Glomerular visceral epithelial cell (primary cell): ENCODE measurements around the gene DOCK1.

Experiments used
- DNase-seq: peaks from one replicate; pipeline ENCODE4 v3.0.0-alpha.2; 2016; ENCODE audit errors: extremely low spot score

DOCK1 gene

DNA sequence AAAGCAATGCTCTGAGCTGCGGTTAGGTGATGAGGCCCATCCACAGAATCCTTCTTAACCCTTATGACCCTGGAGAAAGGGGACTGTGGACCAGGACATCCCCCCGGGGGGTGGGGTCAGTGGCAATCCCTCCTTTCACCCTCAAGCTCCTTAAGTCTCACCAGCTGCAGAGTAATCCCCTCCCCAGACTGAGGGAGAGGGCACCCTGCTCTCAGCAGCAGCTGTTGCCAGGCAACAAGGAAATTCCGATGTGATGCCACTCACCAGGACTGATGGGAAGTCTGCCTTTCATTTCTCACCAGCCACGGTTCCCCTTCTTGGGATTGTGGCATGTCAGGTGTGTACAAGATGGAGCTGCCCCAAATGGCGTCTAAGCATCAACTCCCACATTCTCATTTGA, 129.6 kb downstream of the DOCK1 start:
- DNase-seq = no peak

DNA sequence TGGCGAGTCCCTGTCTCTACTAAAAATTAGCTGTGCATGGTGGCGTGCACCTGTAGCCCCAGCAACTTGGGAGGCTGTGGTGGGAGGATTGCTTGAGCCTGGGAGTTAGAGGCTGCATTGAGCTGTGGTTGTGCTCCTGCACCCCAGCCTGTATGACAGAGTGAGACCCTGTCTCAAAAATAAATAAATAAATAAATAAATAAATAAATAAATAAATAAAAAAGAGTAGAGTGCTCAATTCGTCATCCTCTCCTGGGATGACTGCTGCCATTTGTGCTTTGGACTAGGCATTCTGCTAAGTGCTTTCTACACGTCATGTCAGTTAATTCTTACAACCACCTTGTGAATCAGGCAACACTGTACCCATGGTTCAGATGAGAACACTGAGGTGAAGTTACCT, 130.6 kb downstream of the DOCK1 start:
- no peak for DNase-seq

DNA sequence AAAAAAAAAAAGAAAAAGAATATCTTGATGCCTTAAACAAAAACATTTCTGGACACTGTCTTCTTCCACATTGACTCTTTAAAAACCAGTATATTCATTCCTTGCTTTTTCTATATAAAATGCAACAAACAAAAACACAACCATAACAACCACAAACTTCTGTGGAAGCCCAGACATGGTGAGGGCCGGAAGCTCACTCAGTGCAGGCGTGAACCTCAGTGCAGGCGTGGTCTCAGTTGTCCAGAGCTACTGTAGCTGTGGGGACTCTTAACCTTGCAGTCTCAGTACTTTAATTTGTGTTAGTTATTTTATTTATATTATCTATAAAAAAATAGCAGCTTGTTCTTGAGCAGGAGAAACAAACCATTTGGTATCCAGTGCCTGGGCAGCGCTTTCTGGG, 131.8 kb downstream of the DOCK1 start:
- DNase-seq = no peak

DNA sequence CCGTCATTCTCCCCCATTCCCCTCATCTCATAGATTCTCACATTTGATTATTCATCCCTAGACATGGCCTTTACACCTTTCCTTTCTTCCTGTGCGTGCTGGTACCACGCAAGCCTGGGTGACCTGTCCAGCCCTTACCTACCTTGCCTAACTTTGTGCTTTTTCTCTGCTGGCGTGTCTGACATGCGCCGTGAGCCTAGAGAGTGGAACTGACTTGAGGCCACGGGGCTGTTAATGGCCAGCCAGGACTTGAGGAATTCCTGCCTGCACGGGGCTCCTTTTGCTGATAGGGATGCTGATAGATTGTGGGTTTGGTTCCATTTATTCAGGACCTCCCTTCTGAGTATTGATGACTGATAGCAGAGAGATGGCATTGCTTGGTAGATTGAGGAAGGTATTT, 134.2 kb downstream of the DOCK1 start:
- no peak for DNase-seq

DNA sequence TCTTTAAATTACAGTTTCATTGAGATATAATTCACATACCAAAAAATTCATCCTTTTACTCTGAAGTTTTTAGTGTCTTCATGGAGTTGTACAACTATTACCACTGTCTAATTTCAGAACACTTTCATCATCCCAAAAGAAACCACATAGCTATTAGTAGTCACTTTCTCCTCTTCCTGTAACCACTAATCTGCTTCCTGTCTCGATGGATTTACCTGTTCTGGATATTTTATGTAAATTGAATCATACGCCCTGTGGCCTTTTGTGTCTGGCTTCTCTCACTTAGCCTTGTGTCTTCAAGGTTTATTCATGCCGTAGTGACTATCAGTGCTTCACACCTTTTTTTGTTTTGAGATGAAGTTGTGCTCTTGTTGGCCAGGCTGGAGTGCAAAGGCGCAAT, 135.5 kb downstream of the DOCK1 start:
- no peak for DNase-seq

GRCh38 chr10:127041552-127041951, 136.3 kb downstream of the DOCK1 start:
- DNase-seq = no peak

DNA sequence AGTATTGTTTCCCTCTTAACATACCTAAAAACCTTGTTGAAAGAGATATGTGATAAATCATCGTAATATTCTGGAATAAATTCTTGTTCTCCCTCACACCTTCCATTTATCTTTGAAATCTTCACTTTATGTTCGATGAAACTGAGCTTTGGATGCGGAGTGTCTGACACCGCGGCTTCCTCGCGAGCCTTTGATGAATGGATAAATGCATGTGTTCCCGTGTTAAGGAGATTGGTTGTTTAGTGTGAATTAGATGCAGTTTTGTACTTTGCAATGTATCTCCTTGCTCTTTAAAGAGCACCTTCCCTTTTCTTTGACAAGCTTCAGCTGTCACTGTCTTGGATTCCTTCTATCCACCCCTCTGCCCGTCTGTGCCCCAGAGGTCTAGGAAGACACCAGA, 138.1 kb downstream of the DOCK1 start:
- no peak for DNase-seq

- no peak for DNase-seq
Measured at GRCh38 chr10:127044186-127044585, 139.0 kb downstream of the DOCK1 start.

- DNase-seq = peak; percentile 3
Measured at GRCh38 chr10:127046975-127047877, 142.0 kb downstream of the DOCK1 start.

GRCh38 chr10:127047878-127048238, 142.6 kb downstream of the DOCK1 start:
- DNase-seq = no peak

DNA sequence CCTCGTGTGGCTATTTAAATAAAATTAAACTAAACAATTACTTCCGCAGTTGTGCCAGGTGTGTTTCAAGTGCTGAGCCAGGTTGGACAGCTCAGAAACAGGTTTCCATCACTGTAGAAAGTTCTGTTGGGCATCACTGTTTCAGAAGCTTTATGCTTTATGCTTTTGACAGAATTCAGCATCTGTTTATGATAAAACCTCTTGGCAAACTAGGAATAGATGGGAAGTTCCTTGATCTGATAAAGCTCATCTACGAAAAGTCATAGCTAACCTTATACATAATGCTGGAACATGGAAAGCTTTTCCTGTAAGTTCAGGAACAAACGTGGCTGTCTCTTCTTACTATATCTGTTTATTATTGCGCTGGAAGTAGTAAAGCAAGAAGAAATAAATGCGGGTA, 143.4 kb downstream of the DOCK1 start:
- DNase-seq = no peak

DNA sequence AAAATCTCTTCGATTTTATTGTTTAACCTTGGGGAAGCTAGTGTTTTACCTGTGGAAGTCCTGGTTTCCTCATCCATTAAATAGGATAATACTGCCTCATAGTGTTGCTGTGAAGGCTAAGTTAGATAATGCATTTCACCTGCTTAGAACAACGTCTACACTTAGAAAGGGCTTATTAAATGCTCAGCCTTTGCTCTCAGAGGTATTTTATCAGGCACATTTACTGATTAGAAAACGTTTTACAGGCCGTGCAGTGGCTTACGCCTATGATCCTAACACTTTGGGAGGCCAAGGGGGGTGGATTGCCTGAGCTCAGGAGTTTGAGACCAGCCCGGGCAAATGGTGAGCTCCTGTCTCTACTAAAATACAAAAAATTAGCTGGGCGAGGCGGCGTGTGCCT, 146.8 kb downstream of the DOCK1 start:
- no peak for DNase-seq

- no peak for DNase-seq
Measured at GRCh38 chr10:127055263-127055662, 150.0 kb downstream of the DOCK1 start.

GRCh38 chr10:127059314-127059713, 154.1 kb downstream of the DOCK1 start:
- DNase-seq = no peak

DNA sequence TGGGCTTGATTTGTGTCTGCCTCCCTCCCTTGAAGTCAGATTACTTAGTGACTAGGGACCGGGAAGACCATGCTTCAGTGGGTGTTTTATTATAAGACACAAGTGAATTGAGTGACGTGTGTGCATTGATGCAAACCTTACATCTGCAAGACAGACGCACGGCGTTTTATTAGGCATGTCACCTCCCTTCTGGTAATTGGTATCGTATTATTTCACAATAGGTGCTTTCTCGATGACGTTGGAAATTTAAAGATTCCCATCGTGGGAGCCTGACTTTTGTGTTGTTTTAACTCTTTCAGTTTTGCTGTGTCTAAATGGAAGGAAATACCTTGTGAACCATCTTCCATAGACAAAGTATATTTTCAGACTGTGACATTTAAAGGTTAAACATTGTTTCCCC, 158.5 kb downstream of the DOCK1 start:
- DNase-seq = no peak

- DNase-seq = no peak
Measured at GRCh38 chr10:127064474-127064873, 159.2 kb downstream of the DOCK1 start.

DNA sequence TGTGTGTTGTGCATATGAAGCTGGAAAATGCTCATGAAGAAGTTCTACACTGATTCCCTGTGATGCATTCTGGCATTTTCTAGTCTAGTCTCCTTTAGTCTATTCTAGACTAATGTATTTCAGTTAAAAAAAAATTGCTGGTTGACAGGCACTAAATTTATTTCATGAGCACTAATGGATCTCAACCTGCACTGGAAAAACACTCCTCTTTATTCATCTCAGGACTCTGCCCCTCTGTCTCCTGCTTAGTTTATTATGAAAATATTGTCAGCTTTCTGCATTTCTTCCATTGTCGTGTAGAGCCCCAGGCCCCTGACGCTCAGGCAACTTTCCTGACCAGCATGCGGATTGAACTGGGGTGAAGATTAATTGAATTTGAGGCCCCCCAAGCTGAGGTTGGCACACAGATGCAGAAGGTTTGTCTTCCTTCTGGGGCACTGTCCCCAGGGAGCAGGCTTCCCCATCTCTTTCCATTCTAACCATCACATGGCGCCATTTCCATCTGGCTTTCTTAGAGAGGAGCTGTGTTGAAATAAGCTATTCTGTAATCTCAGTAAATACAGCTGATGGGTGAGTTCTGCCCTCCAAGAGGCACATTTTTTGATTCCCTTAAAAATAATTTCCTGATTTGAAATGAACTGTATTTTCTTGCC, 162.4 kb downstream of the DOCK1 start:
- DNase-seq = no peak

DNA sequence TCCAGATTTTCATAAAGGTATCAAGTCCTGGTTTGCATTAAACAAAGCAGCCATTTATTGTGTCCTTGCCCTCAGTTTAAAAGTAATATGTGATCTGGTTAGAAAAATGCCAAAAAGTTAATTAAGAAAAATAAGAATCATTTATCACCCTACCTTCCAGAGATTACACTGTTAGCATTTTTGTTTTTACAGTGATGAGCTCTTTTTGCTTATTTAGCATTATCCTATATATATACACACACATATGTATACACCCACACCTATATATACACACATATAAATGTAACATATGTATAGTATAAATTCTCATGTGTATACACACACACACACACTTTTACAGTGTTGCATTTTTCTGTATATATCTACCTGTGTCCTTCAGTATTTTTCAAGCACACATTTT, 163.3 kb downstream of the DOCK1 start:
- DNase-seq = no peak

DNA sequence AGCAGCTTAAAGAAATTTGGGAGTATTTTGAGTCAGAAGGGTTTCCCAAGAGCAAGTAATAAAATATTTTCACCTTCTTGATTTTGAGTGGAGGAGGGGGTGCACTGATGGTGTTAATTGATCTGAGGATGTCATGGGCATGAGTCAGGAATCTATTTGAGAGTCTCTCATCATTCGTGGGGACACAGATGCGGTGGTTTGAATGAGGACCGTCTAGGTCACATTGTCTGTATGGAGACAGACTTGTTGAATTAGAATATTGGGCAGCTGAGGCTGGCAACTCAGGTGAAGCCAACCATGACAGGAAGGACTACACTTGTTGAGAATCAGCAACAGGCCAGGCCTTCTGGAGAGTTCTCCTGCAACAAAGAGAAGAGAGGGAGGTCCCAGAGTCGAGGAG, 164.2 kb downstream of the DOCK1 start:
- DNase-seq = no peak

DNA sequence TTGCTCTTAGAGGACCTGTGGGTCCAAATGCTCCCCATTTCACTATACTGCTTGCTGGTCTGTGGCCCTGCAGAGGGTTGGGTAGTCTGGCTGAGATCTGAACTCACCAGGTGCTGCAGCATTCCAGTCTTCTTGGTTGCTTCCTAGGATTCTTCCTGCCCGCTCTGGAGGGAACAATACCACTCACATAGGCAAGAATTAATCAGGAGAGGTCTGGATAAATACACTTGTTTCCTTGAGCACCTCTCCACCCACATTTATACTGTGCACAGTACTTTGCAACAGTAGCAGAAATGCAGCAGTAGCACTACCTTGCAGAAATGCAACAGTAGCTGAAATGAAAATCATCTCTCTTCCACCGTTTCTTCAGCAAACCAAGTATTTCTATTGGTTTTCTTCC, 165.9 kb downstream of the DOCK1 start:
- no peak for DNase-seq

DNA sequence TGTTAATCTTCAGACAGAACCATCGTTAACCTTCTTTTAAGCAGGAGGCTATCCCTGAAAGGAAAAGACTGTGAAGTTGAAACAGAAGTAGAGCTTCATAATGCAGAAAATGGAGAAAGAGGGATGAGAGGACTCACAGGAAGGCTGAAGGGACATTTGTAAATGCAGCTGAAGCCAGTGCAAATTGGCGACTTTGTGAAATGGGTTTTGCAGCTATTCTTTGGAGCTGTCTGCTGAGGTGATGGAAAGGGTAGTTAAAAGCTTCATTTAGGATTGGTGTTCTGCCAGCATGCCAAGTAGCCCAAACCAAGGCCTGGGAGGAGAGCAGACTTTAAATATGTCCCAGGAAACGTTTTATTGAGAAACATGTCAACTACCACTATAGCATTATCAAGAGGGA, 168.4 kb downstream of the DOCK1 start:
- no peak for DNase-seq

GRCh38 chr10:127079392-127079791, 174.2 kb downstream of the DOCK1 start:
- DNase-seq = no peak

DNA sequence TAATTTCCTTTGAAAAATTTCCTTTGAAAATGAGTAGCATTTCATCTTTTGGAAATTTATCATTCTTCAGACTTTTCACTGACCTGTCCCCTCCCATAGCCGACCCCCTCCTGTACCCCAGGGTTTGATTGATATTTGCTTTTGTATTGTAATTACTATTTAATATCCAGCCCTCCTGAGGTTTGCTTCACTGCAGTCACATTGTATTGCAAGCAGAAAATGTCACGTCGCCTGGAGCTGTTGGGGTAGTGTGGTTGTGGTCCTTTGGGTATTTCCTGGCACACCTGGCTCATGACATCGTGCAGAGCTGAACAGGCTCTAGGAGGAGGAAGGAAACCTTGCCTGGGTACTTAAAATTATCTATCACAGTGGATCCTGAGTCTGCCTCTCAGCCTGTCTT, 175.1 kb downstream of the DOCK1 start:
- DNase-seq = no peak
